CD14-positive monocyte (primary cell): ENCODE data around the gene HDAC8. TPM values are rescaled to one million over a fixed set of nuclear protein-coding genes. Genes with fewer than 3 reads are reported as not detected.

Source experiments
- DNase-seq, 3 donors: peaks; one replicate each; pipeline ENCODE4 v3.0.0-alpha.2; 2011 to 2022
- H2AFZ ChIP-seq: 2 replicates; pipeline ENCODE4 v1.6.0; 2012; ENCODE audit warnings: mild to moderate bottlenecking, low read depth, low read length, inconsistent platforms; ENCODE audit not compliant: insufficient read depth, poor library complexity, severe bottlenecking
- H3K27ac ChIP-seq, 2 donors: 1 replicate in 1 of 2; 2 replicates in 1 of 2; pipeline ENCODE4 v1.5.1; 2012 to 2013; ENCODE audit warnings: low read length in 2 of 2, control low read depth in 1 of 2, inconsistent platforms in 1 of 2, low read depth in 1 of 2, mild to moderate bottlenecking in 1 of 2
- H3K27me3 ChIP-seq, 2 donors: one replicate each; pipeline versions ENCODE4 v1.6.0 to v1.6.1; 2011 to 2013; ENCODE audit warnings: low read length in 2 of 2; ENCODE audit not compliant: control insufficient read depth in 2 of 2, insufficient read depth in 2 of 2
- H3K36me3 ChIP-seq, 2 donors: replicated peaks in 1 of 2; 1 replicate in 1 of 2; 2 replicates in 1 of 2; pipeline versions ENCODE4 v1.5.1 to v1.6.1; 2012 to 2013; ENCODE audit warnings: low read length in 2 of 2, control low read depth in 1 of 2, inconsistent platforms in 1 of 2, mild to moderate bottlenecking in 1 of 2; ENCODE audit not compliant: insufficient read depth in 2 of 2, control insufficient read depth in 1 of 2
- H3K4me1 ChIP-seq, 2 donors: 1 replicate in 1 of 2; 2 replicates in 1 of 2; pipeline versions ENCODE4 v1.5.1 to v1.6.1; 2012 to 2013; ENCODE audit warnings: low read length in 2 of 2, control low read depth in 1 of 2, inconsistent platforms in 1 of 2, mild to moderate bottlenecking in 1 of 2, moderate library complexity in 1 of 2; ENCODE audit not compliant: insufficient read depth in 2 of 2, control insufficient read depth in 1 of 2
- H3K4me2 ChIP-seq: replicated peaks from 2 replicates; pipeline ENCODE3; 2012; ENCODE audit warnings: low read length, moderate library complexity, mild to moderate bottlenecking; ENCODE audit not compliant: poor library complexity, severe bottlenecking; ENCODE audit errors: extremely low read depth
- H3K4me3 ChIP-seq, 3 experiments: fragments of 200-600 bp in 1 of 3; sonication (generic) in 1 of 3; replicated peaks in 1 of 3; 1 replicate in 2 of 3; 2 replicates in 1 of 3; pipeline ENCODE4 v1.5.1; 2011 to 2013; ENCODE audit warnings: low read length in 3 of 3, mild to moderate bottlenecking in 3 of 3, control low read depth in 2 of 3, low read depth in 2 of 3, inconsistent platforms in 1 of 3, moderate library complexity in 1 of 3
- H3K79me2 ChIP-seq: 2 replicates; pipeline ENCODE4 v1.6.0; 2012; ENCODE audit warnings: mild to moderate bottlenecking, control low read depth, inconsistent platforms, low read length, moderate library complexity; ENCODE audit not compliant: insufficient read depth
- H3K9ac ChIP-seq: 2 replicates; pipeline ENCODE4 v1.6.0; 2017; ENCODE audit warnings: low read length, mild to moderate bottlenecking; ENCODE audit not compliant: insufficient read depth, poor library complexity, severe bottlenecking
- H3K9me3 ChIP-seq, 2 donors: replicated peaks in 1 of 2; 1 replicate in 1 of 2; 2 replicates in 1 of 2; pipeline versions ENCODE4 v1.5.1 to v1.6.1; 2012 to 2013; ENCODE audit warnings: low read length in 2 of 2, control low read depth in 1 of 2; ENCODE audit not compliant: control insufficient read depth in 1 of 2, insufficient read depth in 1 of 2
- H4K20me1 ChIP-seq: 2 replicates; pipeline ENCODE4 v1.6.0; 2012; ENCODE audit warnings: mild to moderate bottlenecking, low read length, control low read depth, moderate library complexity; ENCODE audit not compliant: insufficient read depth
- H3K27ac Mint-ChIP-seq, 7 donors: one replicate each; pipeline ENCODE4 v1.8.0; 2020; ENCODE audit warnings: mild to moderate bottlenecking in 7 of 7, mixed read lengths in 7 of 7, moderate library complexity in 6 of 7, inconsistent platforms in 2 of 7
- H3K27me3 Mint-ChIP-seq, 3 donors: one replicate each; pipeline ENCODE4 v1.8.0; 2021 to 2022; ENCODE audit warnings: low read depth in 3 of 3, mild to moderate bottlenecking in 3 of 3, mixed read lengths in 3 of 3, moderate library complexity in 3 of 3, inconsistent platforms in 1 of 3
- H3K36me3 Mint-ChIP-seq, 2 donors: one replicate each; pipeline ENCODE4 v1.8.0; 2020; ENCODE audit warnings: mixed read lengths in 2 of 2, inconsistent platforms in 1 of 2, mild to moderate bottlenecking in 1 of 2
- H3K4me1 Mint-ChIP-seq: one replicate; pipeline ENCODE4 v1.8.0; 2020; ENCODE audit warnings: mild to moderate bottlenecking, mixed read lengths
- H3K4me3 Mint-ChIP-seq, 2 donors: one replicate each; pipeline ENCODE4 v1.8.0; 2020; ENCODE audit warnings: mild to moderate bottlenecking in 2 of 2, mixed read lengths in 2 of 2, moderate library complexity in 1 of 2
- H3K9me3 Mint-ChIP-seq, 7 donors: one replicate each; pipeline ENCODE4 v1.8.0; 2020 to 2022; ENCODE audit warnings: mixed read lengths in 7 of 7, mild to moderate bottlenecking in 6 of 7, moderate library complexity in 6 of 7, inconsistent platforms in 2 of 7
- WGBS: methylation state at CpG from one replicate; pipeline ENCODE4 v1.1.5; 2013; ENCODE audit warnings: missing lambda C conversion rate; ENCODE audit not compliant: insufficient coverage; 5-methylcytosine and 5-hydroxymethylcytosine counted together
- intact Hi-C, 2 donors: fragments of 100-400 bp; cut with micrococcal nuclease; formaldehyde crosslinking; loops; one replicate each; pipeline versions ENCODE4 v1.15.0 to v1.15.1; 2023
- polyA plus RNA-seq, 3 donors: library from polyadenylated mRNA; depleted of rRNA in 1 of 3; unstranded in 2 of 3; stranded (reverse) in 1 of 3; fragments of 300-500 nt in 2 of 3; fragments of >200 nt in 1 of 3; fragmentation: Illumina TruSeq in 2 of 3; gene quantifications; 1 replicate in 2 of 3; 2 replicates in 1 of 3; pipeline ENCODE4 v1.2.3, GENCODE V29; 2012 to 2021
- TF ChIP-seq, protein P1 (sequence below): fragments of 200-600 bp; IDR thresholded peaks from one replicate; pipeline ENCODE4 v1.8.0; 2022; ENCODE audit warnings: antibody characterized with exemption, mild to moderate bottlenecking

Gene HDAC8
- polyA plus RNA-seq, 3 donors, result 14.3 to 22.9 (median 20.5) TPM

DNA sequence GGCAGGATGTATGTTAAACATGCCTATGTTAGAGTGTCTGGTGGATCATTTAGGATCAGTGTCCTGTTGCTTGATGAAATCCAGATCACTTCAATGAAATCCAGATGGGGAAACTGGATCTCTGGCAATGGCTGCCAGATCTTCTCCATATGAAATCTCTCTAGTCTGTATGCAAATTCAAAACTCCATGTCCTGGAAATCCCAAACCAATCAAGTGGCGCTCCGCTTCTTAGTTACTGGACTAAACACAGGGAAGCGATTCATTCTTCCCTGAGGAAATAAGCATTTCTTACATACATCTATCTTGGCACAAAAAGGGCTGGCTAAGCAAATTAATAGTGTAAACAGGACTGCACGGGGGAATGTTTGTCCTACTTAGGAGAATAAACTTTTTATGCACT is 94.9 kb downstream of the HDAC8 start:
- H3K9me3 Mint-ChIP-seq, result peaks cover 0 to 4% (median 2%) of the 10 kb centered on the region in 7 donors
- Histone ChIP-seq H3K27me3 (no peaks in the 10 kb centered on the region), H3K9me3 (no peaks in the 10 kb centered on the region), H3K4me1 (no peaks in the 10 kb centered on the region), H3K27ac (no peak overlapping the region), H4K20me1 (no peaks in the 10 kb centered on the region), H3K9ac (no peak overlapping the region), H3K79me2 (no peaks in the 10 kb centered on the region), H3K36me3 (peaks cover 0 to 2% of the 10 kb centered on the region in 2 donors), H3K4me2 (no peak overlapping the region), H3K4me3 (no peak overlapping the region), H2AFZ (no peak overlapping the region)
- H3K27me3 Mint-ChIP-seq, result peaks cover 0 to 2% (median 1%) of the 10 kb centered on the region in 3 donors
- intact Hi-C loops, result no loop called here
- H3K4me1 Mint-ChIP-seq, result no peaks in the 10 kb centered on the region
- no peak for DNase-seq
- H3K36me3 Mint-ChIP-seq, result peaks cover 19 to 31% of the 10 kb centered on the region in 2 donors
- no peak overlapping the region for H3K4me3 Mint-ChIP-seq
- WGBS, result no CpG with 5 or more reads among the region's 4 CpGs
- TF ChIP-seq, protein P1, sequence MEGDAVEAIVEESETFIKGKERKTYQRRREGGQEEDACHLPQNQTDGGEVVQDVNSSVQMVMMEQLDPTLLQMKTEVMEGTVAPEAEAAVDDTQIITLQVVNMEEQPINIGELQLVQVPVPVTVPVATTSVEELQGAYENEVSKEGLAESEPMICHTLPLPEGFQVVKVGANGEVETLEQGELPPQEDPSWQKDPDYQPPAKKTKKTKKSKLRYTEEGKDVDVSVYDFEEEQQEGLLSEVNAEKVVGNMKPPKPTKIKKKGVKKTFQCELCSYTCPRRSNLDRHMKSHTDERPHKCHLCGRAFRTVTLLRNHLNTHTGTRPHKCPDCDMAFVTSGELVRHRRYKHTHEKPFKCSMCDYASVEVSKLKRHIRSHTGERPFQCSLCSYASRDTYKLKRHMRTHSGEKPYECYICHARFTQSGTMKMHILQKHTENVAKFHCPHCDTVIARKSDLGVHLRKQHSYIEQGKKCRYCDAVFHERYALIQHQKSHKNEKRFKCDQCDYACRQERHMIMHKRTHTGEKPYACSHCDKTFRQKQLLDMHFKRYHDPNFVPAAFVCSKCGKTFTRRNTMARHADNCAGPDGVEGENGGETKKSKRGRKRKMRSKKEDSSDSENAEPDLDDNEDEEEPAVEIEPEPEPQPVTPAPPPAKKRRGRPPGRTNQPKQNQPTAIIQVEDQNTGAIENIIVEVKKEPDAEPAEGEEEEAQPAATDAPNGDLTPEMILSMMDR, result no peak
- H3K27ac Mint-ChIP-seq, result no peak overlapping the region

DNA sequence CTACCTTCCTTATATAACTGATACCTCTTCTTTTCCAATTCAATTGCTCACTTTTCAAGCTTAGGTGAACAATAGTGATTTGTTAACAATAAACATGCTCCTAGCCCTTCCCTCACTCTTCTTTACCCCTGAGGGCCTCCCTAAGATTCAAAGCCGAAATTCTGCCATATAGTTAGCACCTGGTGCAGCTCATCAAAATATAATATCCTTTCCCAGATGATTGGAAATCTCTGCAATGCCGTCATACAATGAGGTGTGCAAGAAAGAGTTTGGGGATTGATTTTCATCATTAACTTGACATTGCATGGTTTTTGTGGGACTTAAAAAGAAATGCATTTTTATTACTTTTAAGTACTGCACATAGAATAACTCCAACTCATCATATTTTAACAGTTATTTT is 95.3 kb downstream of the HDAC8 start:
- H3K4me3 ChIP-seq, result no peak overlapping the region
- no peaks in the 10 kb centered on the region for H3K79me2 ChIP-seq
- TF ChIP-seq, protein P1, result no peak
- no peaks in the 10 kb centered on the region for H3K4me1 Mint-ChIP-seq
- no peak overlapping the region for H3K4me2 ChIP-seq
- no peak overlapping the region for H3K9ac ChIP-seq
- peak overlapping the region in 1 of 7 donors; percentile 9 for H3K27ac Mint-ChIP-seq
- no CpG with 5 or more reads among the region's 2 CpGs for WGBS
- H3K36me3 ChIP-seq, result no peaks in the 10 kb centered on the region
- peaks cover 19 to 35% of the 10 kb centered on the region in 2 donors for H3K36me3 Mint-ChIP-seq
- peaks cover 0 to 2% (median 1%) of the 10 kb centered on the region in 3 donors for H3K27me3 Mint-ChIP-seq
- H3K4me3 Mint-ChIP-seq, result no peak overlapping the region
- H3K4me1 ChIP-seq, result no peaks in the 10 kb centered on the region
- no peak for DNase-seq
- H3K9me3 Mint-ChIP-seq, result peaks cover 0 to 6% (median 2%) of the 10 kb centered on the region in 7 donors
- no peaks in the 10 kb centered on the region for H4K20me1 ChIP-seq
- H3K27me3 ChIP-seq, result no peaks in the 10 kb centered on the region
- intact Hi-C loops, result no loop called here
- H3K9me3 ChIP-seq, result no peaks in the 10 kb centered on the region
- H3K27ac ChIP-seq, result no peak overlapping the region
- no peak overlapping the region for H2AFZ ChIP-seq
